PC-9 (cell line): ENCODE measurements around the gene SH3GL3. TPM values are rescaled to one million over a fixed set of nuclear protein-coding genes. Genes with fewer than 3 reads are reported as not detected.

Experiments
- BruUV-seq: library from RNA; stranded (reverse); fragments of 400-500 nt; replicated peaks from 2 replicates; lab custom pipeline; 2021; lab: Mats Ljungman, UMichigan
- CTCF ChIA-PET: fragments of 300-600 bp; sonication (Branson Sonifier 250); formaldehyde crosslinking; loops from one replicate; lab custom pipeline; 2022; ENCODE audit warnings: antibody characterized with exemption; lab: Charles Lee
- POLR2A ChIA-PET: fragments of 300-600 bp; sonication (Branson Sonifier 250); formaldehyde crosslinking; loops from one replicate; lab custom pipeline; 2022; ENCODE audit warnings: antibody characterized with exemption; ENCODE audit not compliant: unreplicated experiment; lab: Charles Lee
- DNase-seq, 2 experiments: peaks; one replicate each; pipeline versions ENCODE4 v3.0.0 to v3.0.0-alpha.2; 2015 to 2022; ENCODE audit warnings: mixed read lengths in 1 of 2
- H2AFZ ChIP-seq: fragments of 200-600 bp; sonication (generic); 2 replicates; pipeline ENCODE4 v1.8.1; 2017; ENCODE audit warnings: antibody characterized with exemption
- H3F3A ChIP-seq: fragments of 200-600 bp; sonication (generic); 2 replicates; pipeline ENCODE4 v1.8.1; 2017; ENCODE audit warnings: antibody characterized with exemption, mild to moderate bottlenecking, low read depth; ENCODE audit not compliant: insufficient read depth
- H3K27ac ChIP-seq: fragments of 200-600 bp; sonication (generic); 2 replicates; pipeline ENCODE4 v1.6.1; 2016; ENCODE audit warnings: mixed run types
- H3K27me3 ChIP-seq: fragments of 200-600 bp; sonication (generic); 2 replicates; pipeline ENCODE4 v1.6.1; 2016; ENCODE audit warnings: low read depth, mixed run types; ENCODE audit not compliant: insufficient read depth
- H3K36me3 ChIP-seq: fragments of 200-600 bp; sonication (generic); 2 replicates; pipeline ENCODE4 v1.6.1; 2016; ENCODE audit warnings: low read depth, mixed run types
- H3K4me1 ChIP-seq: fragments of 200-600 bp; sonication (generic); replicated peaks from 2 replicates; pipeline ENCODE4 v1.6.1; 2016; ENCODE audit warnings: mixed run types; ENCODE audit not compliant: insufficient read depth
- H3K4me2 ChIP-seq: fragments of 200-600 bp; sonication (generic); 2 replicates; pipeline ENCODE4 v1.6.1; 2017; ENCODE audit warnings: mixed run types
- H3K4me3 ChIP-seq: fragments of 200-600 bp; sonication (generic); 2 replicates; pipeline ENCODE4 v1.6.1; 2016; ENCODE audit warnings: mixed run types
- H3K79me2 ChIP-seq: fragments of 200-600 bp; sonication (generic); 2 replicates; pipeline ENCODE4 v1.6.1; 2017; ENCODE audit warnings: low read depth, mixed run types
- H3K9me2 ChIP-seq: fragments of 200-600 bp; sonication (generic); 2 replicates; pipeline ENCODE4 v1.8.1; 2017; ENCODE audit warnings: mild to moderate bottlenecking; ENCODE audit not compliant: insufficient read depth
- H3K9me3 ChIP-seq: fragments of 200-600 bp; sonication (generic); 2 replicates; pipeline ENCODE4 v1.8.1; 2016; ENCODE audit warnings: low read depth; ENCODE audit not compliant: insufficient read depth
- H4K20me1 ChIP-seq: fragments of 200-600 bp; sonication (generic); 2 replicates; pipeline ENCODE4 v1.8.1; 2017; ENCODE audit not compliant: insufficient read depth
- CTCF ChIP-seq: fragments of 200-600 bp; sonication (generic); conservative IDR thresholded peaks from 2 replicates; pipeline ENCODE4 v1.6.1; 2017; ENCODE audit warnings: mixed run types, antibody characterized with exemption, mild to moderate bottlenecking, moderate library complexity
- EZH2 ChIP-seq: fragments of 200-600 bp; sonication (generic); IDR thresholded peaks from 2 replicates; pipeline ENCODE4 v1.8.0; 2017; ENCODE audit warnings: antibody characterized with exemption, low read depth
- intact Hi-C: fragments of 100-400 bp; cut with micrococcal nuclease; formaldehyde crosslinking; loops from one replicate; pipeline ENCODE4 v1.10.0; 2022; ENCODE audit not compliant: unreplicated experiment
- total RNA-seq: library from RNA; stranded (reverse); gene quantifications from 2 replicates; pipeline ENCODE4 v1.2.3, GENCODE V29; 2021

SH3GL3 gene
- total RNA-seq, 1 experiment from 2014 or later, result 0.22 TPM

DNA sequence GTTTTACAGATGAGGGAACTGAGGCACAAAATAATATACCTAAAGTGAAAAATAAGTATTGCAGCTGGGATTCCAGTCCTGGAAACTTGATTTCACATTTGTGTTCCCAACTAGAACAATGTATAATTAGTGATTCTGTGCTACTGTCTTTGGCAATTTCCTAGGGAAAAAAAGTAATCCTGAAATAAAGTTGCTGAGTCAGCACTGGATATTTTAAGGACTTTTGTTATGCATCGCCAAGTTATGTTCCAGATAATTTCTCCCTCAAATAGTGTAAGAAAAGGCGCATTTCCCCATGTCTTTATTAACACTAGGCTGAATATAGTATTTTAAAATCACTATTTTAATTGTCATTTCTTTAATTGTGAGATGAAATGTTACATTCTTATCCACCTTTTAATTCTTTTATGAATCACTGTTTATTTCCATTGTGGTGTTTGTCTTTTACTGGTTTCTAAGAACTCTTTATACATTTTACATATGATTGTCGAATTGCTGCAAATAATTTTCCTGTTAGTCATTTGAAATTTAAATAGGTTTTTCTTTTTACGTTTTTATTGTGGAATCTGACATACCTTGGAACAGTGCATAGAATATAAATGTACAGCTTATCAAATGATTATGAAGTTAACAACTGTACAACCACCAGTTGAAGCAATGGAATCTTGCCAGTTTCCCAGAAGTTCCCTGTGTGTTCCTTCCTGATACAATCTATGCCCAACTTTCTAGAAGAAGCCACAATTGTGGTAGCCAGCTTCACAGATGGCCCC, 56.6 kb downstream of the SH3GL3 start:
- ChIA-PET CTCF (no interaction called here), POLR2A (no interaction called here)
- no peaks in the 10 kb centered on the region for H3K36me3 ChIP-seq
- no peaks in the 10 kb centered on the region for H4K20me1 ChIP-seq
- H3K4me2 ChIP-seq, result no peak overlapping the region
- no peaks in the 10 kb centered on the region for H3F3A ChIP-seq
- H3K9me2 ChIP-seq, result no peaks in the 10 kb centered on the region; the same call in 1 of the 2 replicates
- intact Hi-C loops, result no loop called here
- H3K27me3 ChIP-seq, result no peaks in the 10 kb centered on the region
- no TSS peak for BruUV-seq
- H3K79me2 ChIP-seq, result no peaks in the 10 kb centered on the region
- H2AFZ ChIP-seq, result no peak overlapping the region
- H3K27ac ChIP-seq, result no peak overlapping the region
- no peaks in the 10 kb centered on the region for H3K4me1 ChIP-seq
- DNase-seq, result no peak
- no peak overlapping the region for H3K4me3 ChIP-seq
- TF ChIP-seq CTCF (no peak), EZH2 (no peak)
- H3K9me3 ChIP-seq, result no peaks in the 10 kb centered on the region; the same call in 1 of the 2 replicates

- H3K4me3 ChIP-seq, result no peak overlapping the region
- H3K27ac ChIP-seq, result no peak overlapping the region
- H3K27me3 ChIP-seq, result no peaks in the 10 kb centered on the region
- ChIA-PET CTCF (no interaction called here), POLR2A (no interaction called here)
- no peaks in the 10 kb centered on the region for H3K36me3 ChIP-seq
- no peaks in the 10 kb centered on the region for H3K79me2 ChIP-seq
- no peaks in the 10 kb centered on the region for H4K20me1 ChIP-seq
- TF ChIP-seq EZH2, result no peak
- TF ChIP-seq CTCF, result no peak
- H3F3A ChIP-seq, result no peaks in the 10 kb centered on the region
- no peaks in the 10 kb centered on the region; the same call in 1 of the 2 replicates for H3K9me2 ChIP-seq
- intact Hi-C loops, result no loop called here
- no TSS peak for BruUV-seq
- no peak for DNase-seq
- no peaks in the 10 kb centered on the region for H3K4me1 ChIP-seq
- no peak overlapping the region for H2AFZ ChIP-seq
- no peak overlapping the region for H3K4me2 ChIP-seq
- no peaks in the 10 kb centered on the region; the same call in 1 of the 2 replicates for H3K9me3 ChIP-seq
These were observed 57.2 kb downstream of the SH3GL3 start for GRCh38 chr15:83504365-83504764.

GRCh38 chr15:83510001-83510400, 62.9 kb downstream of the SH3GL3 start:
- Histone ChIP-seq H3K79me2 (no peaks in the 10 kb centered on the region), H2AFZ (no peak overlapping the region), H3K36me3 (no peaks in the 10 kb centered on the region), H3K9me3 (no peaks in the 10 kb centered on the region; the same call in 1 of the 2 replicates), H3K4me1 (no peaks in the 10 kb centered on the region), H4K20me1 (no peaks in the 10 kb centered on the region), H3K4me3 (no peak overlapping the region), H3K27me3 (0 out of 2 replicates have a peak, but pooled peaks cover 9% of the 10 kb centered on the region), H3K9me2 (no peaks in the 10 kb centered on the region), H3K4me2 (no peak overlapping the region), H3K27ac (no peak overlapping the region), H3F3A (no peaks in the 10 kb centered on the region)
- ChIA-PET CTCF (no interaction called here), POLR2A (no interaction called here)
- no TSS peak for BruUV-seq
- no peak for TF ChIP-seq EZH2
- no peak for TF ChIP-seq CTCF
- no peak for DNase-seq
- intact Hi-C loops, result no loop called here
